GM10847 (cell line): ENCODE data around the gene PAOX.

Experiments
- POLR2A ChIP-seq: IDR thresholded peaks from 2 replicates; pipeline ENCODE4 v1.6.1; 2011; ENCODE audit not compliant: insufficient read length; ENCODE audit errors: extremely low read depth

Gene PAOX

DNA sequence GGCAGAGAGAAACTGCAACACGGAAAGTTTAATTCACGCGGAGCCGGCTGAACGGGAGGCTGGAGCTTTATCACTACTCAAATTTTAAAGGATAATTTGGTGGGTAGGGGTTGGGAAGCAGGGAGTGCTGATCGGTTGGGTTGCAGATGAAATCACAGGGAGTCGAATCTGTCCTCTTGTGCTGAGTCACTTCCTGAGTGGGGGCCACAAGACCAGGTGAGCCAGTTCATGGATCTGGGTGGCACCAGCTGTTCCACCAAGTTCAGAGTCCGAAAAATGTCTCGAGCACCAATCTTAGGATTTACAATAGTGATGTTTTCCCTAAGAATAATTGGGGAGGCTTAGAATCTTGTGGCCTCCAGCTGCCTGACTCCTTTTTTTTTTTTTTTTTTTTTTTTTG lies 35.5 kb upstream of the PAOX start:
- TF ChIP-seq POLR2A: no peak

DNA sequence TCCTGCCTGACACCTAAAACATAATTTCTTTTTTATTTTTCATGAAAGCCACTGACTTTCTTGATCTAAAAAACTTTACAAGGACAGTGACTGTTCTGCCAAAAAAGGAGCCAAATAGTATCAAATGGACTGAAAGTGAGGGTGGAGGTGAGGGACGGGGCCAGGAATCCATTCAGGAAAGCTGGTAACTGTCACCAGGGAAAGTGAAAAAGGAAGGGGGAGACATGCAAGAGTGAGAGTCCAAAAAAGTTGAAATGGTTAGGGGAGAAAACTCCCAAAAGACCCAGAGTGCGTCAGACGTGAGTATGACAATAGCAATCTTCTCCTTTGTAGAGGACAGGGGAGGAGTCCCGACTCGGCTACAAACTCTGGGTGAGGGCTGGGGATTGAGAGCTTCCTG lies 34.8 kb upstream of the PAOX start:
- no peak for TF ChIP-seq POLR2A

DNA sequence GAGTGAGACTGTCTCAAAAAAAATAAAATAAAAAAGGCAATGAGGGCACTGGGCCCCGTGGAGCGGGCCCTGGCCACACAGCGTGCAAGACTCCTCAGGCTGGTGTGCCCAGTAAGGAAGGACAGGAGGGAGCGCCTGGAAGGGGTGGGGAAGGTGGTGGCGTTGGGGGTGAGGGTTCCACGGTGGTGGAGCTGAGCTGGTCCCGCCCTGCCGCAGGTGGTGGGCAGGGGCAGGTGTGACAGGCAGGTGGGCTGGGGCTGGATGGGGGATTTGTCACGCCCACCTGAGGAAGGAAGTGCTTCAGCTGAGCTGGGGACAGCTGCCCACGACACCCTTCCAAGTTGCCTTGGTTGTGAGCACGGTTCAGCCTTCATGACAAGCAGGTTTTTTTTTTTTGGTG lies 32.6 kb upstream of the PAOX start:
- no peak for TF ChIP-seq POLR2A

DNA sequence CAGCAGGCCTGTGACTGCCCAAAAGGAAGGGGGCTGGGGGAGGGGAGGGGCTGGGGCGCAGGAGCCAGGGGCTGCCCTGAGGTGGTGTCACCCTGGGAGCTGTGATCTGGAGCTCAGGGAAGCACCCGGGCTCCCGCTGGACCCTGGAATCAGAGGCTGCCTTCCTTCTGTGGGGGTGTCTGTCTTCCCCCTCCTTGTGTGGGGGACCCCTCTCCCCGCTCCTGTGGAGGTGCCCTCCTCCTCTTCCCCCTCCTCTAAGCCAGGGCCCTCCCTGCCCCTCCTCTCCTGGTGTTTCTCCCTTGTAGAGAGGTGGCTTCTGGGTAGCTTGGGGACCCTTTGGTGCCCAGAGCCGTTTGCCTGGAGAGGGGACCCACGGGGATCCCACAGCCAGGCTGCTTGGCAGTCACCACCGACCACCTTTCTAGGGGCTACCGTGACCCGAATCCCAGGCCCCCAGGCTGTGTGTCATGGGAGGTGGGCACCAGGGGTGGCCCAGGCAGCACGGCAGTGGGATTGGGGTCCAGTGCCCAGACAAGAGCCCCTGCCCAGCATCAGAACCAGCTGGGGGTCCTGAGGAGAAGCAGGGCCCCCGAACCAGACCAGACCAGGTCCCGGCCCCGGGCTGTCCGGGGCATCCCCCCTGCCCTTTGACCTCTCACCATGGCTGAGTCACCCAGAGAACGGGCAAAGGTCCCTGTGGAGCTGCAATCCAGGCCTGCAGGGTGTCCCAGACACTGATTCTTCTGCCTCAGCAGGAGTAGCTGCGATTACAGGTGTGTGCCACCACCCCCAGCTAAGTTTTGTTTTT lies 31.1 kb upstream of the PAOX start:
- TF ChIP-seq POLR2A: no peak

DNA sequence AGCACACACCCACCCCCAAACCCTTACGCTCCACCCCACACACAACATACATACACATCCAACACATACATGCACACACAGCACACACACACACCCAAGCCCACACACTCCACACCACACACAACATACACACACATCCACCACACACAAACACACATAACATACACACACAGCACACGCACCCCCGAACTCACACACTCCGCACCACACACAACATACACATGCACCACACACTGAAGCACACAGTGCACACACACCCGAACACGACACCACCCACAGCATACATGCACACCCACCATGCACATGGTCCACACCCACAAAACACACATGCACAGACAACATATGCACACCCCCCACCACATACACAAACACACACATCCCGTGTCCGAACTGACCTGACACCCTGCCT lies 29.9 kb upstream of the PAOX start:
- TF ChIP-seq POLR2A: no peak

DNA sequence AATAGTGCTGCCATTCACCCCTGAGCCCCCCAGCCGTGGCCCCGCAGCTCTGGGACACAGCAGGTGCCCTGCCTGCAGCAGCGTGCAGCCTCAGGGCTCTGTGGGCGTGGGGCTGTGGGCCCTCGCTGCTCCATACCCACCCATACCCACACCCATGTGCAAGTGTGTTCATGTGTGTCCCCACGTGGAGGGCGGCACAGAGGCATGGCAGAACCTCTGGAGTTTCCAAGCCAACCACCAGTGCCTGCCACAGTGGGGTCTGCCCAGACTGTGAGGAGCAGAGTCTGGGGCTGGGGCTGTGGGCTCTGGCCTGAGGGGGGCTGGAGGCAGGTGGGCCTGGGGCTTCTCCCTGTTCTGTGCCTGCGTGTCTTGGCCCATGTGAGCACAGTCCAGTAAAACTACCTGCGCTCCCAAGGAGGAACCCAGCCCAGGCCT lies 29.5 kb upstream of the PAOX start:
- no peak for TF ChIP-seq POLR2A

DNA sequence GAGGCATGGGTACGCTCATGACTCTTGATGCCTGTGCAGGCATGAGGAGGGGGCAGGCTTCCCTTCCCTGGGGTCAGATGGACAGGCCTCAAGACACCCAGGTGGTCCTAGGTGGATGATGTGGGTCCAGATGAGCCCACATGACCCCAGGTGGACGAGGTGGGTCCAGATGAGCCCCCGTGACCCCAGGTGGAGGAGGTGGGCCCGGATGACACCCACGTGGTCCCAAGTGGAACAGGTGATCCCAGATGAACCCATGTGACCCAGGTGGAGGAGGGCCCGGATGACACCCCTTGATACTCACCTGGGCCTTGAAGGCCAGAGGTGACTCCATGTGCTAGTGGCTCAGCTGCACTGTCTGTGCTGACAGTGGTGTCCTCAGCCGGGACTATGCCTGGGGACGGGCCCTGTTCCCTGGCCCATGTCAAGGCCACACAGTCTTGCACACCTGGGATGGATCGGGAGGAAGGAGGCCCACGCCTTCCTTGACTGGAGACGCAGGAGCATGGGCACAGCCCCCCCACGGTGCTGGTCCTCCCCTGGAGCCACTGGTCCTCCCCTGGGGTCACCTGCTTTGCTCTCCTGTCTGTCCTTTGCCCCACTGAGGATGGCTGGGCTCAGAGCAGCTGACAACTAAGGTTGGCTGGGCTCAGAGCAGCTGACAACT lies 28.6 kb upstream of the PAOX start:
- TF ChIP-seq POLR2A: no peak

DNA sequence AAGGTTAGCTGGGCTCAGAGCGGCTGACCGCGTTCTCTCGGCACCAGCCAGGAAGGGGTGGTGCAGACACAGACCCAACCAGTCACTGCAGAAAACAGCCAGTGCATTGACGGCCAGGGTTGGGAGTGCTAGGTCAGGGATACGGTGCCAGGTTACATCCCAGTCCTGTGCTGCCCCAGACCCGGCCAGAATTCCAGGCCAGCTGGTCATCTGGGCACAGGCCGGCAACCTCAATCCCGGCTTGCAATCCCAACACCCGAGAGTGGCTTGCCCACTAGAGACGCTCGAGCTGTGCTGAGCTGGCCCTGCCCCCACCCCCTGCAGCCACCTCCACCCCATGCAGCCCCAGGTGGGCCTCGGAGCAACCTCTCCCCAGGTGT lies 28.1 kb upstream of the PAOX start:
- TF ChIP-seq POLR2A: no peak

DNA sequence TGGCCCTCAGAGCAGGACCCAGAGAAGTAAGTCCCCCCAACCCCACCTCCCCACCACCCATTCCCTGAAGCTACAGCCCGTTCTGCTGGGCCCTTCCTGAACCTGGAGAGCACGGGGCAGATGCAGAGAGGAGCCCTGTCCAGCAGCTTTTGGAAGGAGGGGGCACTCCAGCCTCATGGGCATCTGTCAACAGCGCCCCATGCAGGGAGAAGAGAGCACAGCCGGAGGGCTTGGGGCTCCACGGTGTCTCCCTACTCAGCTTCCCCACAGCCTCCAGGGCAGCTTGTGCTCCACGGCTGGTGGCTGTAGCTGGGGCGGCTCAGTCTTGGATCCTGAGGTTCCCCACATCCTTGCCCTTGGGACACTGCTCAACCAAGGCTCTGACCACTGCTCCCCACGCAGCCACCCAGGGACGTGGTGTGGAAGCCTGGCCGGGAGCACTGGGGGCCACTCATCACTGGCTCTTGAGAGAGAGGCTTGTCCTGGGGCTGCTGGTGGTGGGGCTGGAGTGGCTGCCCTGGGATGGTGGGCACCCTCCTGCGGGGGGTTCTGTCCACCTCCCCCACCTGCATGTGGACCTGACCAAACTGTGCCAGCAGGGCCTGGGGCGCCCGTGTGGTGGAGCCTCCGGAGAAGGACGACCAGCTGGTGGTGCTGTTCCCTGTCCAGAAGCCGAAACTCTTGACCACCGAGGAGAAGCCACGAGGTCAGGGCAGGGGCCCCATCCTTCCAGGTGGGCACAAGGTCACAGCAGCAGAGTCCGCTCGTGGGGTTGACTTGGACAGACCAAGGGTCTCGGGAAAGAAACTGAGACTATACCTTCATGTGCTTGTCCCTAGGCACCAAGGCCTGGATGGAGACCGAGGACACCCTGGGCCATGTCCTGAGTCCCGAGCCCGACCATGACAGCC lies 27.4 kb upstream of the PAOX start:
- TF ChIP-seq POLR2A: no peak

DNA sequence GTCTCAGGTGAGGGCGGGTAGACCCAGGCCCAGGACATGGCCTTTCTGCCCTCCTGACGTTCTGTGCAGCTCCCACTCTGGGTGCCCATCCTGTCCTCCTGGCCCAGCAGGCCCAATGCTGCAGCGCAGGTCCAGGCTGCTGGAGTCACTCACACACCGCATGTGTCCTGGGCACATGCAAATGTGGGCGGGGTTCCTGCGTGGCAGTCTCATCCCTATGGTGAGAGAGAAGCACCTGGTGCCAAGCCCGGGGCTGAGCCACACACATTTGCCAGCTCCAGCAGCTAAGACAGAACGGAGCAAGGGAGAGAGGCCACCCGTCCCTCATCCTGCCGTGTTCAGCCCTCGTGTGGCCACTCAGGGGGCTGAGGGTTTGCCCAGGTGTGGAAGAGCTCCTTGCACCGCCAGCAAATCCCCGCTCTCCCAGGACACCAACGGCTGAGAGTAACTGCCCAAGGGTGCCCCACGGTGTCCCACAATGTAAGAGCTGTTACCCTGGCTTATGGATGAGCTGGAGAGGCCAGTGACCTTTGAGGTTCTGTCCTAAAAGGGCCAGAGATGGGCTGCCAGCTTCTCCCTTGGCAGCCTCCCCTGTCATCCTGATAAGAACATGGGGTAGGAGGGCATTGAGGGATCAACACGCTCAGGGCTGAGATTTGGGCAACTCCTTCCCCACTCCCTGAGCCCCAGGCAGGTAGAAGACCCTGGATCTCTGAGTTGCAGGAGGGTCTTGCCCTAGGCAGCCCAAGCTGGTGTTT lies 25.7 kb upstream of the PAOX start:
- TF ChIP-seq POLR2A: no peak

DNA sequence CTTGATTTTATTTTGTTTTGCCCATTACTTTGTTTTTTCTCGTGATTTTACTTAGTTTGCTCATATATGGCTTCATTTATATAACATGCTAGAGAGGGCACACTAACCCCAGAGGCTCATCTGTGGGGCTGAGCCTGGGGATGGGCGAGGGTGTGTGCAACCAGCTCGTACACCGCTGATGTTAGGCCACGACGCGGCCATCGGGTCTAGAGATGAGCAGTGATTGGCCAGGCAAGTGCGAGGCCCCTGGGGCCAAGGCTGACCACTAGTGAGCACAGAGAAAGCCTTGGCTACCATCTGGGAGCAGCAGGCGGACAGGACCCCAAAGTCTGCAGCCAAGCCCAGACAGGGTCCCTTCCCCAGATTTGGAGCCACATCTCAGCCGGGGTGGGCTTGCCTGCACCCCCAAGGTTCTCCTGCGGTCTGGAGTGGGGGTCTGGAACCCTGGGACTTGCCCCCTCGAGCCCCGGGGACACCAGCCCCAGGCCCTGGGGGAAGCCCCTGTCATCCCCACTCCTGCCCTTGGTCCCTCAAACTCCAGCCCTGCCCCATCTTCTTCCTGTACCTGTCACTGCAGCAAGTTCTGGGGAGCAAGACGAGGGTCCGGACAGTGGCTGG lies 25.0 kb upstream of the PAOX start:
- no peak for TF ChIP-seq POLR2A

DNA sequence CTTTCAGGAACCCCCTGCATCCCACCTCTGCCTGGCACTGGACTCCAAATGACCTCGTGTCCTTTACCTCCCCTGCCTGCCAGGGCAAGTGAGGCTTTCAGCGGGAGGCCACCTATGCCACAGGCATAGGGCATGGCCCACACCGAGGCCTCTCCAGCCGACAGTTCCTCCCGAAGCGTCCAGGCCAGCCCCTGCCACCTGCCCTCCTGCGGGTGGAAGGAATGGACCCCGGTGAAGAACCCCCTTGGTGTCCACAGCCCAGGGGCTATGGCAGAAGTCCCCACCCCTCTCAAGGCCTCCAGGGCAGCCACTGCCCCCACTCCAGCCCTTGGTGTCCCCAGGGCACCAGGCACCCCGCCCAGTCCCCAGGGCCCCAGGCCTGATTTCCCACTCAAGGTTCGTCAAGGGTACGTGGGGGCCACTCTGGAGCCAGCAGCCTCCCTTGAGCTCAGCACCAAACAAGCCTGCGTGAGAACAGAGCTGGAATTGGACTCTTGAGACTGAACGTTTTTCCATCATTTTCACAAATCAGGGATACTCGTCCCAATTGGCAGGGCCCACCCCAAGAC lies 24.3 kb upstream of the PAOX start:
- no peak for TF ChIP-seq POLR2A

DNA sequence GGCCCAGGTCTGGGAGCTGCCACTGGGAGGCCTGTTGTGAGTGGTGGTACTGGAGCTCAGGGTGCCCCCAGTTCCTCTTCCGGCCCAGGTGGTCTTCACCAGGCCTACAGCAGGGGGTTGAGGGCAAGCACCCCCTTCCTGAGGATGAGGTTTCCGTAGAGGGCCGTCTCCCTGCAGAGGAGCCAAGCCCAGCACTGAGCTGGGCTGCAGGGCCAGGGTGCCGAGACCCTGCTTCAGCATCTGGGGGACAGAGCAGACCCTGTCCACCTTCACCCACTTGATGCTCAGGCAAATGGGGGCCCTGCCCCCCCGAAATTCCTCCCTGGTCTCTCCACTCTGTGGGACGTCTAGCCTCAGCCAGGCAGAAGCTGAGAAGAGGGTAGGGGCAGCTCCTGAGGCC lies 23.8 kb upstream of the PAOX start:
- no peak for TF ChIP-seq POLR2A

DNA sequence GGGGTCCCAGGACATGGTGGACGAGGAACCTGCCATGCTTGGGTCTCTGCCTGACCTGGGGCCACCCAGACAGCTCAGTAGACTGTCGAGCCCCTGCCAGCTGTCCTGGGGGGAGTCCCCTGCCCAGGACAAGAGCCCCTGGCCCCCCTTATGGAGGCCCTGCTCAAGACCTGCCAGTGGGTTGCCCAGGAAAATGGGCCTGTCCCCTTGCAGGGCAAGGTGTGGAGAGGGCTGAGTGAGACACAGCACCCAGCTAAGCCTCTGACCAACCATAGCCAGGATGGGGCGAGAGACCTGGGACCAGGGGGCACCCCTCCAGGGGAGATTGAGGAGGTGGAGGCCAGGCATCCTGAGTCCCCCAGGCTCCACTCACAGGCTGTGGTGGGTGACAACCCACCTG lies 23.1 kb upstream of the PAOX start:
- no peak for TF ChIP-seq POLR2A
